Vagina (tissue), 2 donors: Measurements from ENCODE around the gene GATA6. TPM values are rescaled to one million over a fixed set of nuclear protein-coding genes. Genes with fewer than 3 reads are reported as not detected.
"Not testable (repeated sequence)": the region's sequence is repeated elsewhere in the genome, so short reads cannot be mapped to it uniquely, and the experiment has no call there.

Experiments
- DNase-seq, 2 donors: peaks; one replicate each; pipeline ENCODE4 v3.0.0-alpha.2; 2017; ENCODE audit errors: extremely low spot score in 2 of 2
- H3K27ac ChIP-seq: fragments of 200-600 bp; sonication (generic); one replicate; pipeline ENCODE4 v1.5.1; 2019
- H3K27me3 ChIP-seq: fragments of 200-600 bp; sonication (generic); one replicate; pipeline ENCODE4 v1.5.1; 2019
- H3K36me3 ChIP-seq, 2 donors: fragments of 200-600 bp; sonication (generic); one replicate each; pipeline ENCODE4 v1.5.1; 2017 to 2019
- H3K4me1 ChIP-seq: fragments of 200-600 bp; sonication (generic); one replicate; pipeline ENCODE4 v1.5.1; 2019
- H3K4me3 ChIP-seq, 2 donors: fragments of 200-600 bp; sonication (generic); 1 replicate in 1 of 2; 2 replicates in 1 of 2; pipeline ENCODE4 v1.5.1; 2016 to 2019
- H3K9me3 ChIP-seq: fragments of 200-600 bp; sonication (generic); one replicate; pipeline ENCODE4 v1.5.1; 2019
- POLR2A ChIP-seq, 2 donors: fragments of 450-650 bp; IDR thresholded peaks; one replicate each; pipeline ENCODE4 v1.6.1; 2017; ENCODE audit warnings: antibody characterized with exemption in 2 of 2, mild to moderate bottlenecking in 2 of 2, moderate library complexity in 2 of 2
- POLR2AphosphoS5 ChIP-seq, 2 donors: sonication (generic); formaldehyde crosslinking; IDR thresholded peaks; one replicate each; pipeline ENCODE4 v1.9.0; 2017; ENCODE audit warnings: antibody characterized with exemption in 2 of 2, mild to moderate bottlenecking in 2 of 2, low read depth in 1 of 2; ENCODE audit not compliant: insufficient read depth in 1 of 2
- intact Hi-C: fragments of 100-400 bp; cut with DNase I; formaldehyde crosslinking; loops from one replicate; pipeline ENCODE4 v1.15.1; 2023
- total RNA-seq: library from RNA; depleted of rRNA; stranded (reverse); fragments of >200 nt; gene quantifications from one replicate; pipeline ENCODE4 v1.2.3, GENCODE V29; 2016
- TF ChIP-seq, protein P1 (sequence below), 3 experiments: fragments of 450-650 bp in 2 of 3; fragments of 200-600 bp in 1 of 3; sonication (generic) in 1 of 3; IDR thresholded peaks; one replicate each; pipeline ENCODE4 v1.5.1; 2017 to 2019; ENCODE audit warnings: antibody characterized with exemption in 3 of 3, mild to moderate bottlenecking in 2 of 3, moderate library complexity in 2 of 3

The GATA6 gene
- total RNA-seq, 1 donor from 2014 or later = 9.8 TPM

DNA sequence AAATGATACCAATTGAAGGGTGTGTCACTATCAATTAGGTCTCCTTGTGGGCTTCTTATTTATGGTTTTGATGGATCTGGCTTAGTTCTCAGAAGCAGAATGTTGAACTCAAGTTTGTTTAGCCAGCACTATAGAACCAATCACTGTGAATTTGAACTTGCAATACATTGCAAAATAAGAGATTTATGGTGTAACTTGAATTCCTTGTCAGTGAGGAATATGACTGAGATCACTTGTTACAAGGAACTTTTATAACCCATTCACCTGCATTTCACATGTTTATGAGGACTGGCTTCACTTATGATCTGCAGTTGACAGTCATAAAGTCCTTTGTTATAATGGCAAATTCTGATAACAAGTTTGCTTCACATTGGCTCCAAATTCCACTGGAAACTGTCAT is 9.8 kb downstream of the GATA6 start:
- DNase-seq = no peak
- H3K27me3 ChIP-seq = no peaks in the 10 kb centered on the region
- no peaks in the 10 kb centered on the region for H3K36me3 ChIP-seq
- no peak overlapping the region for H3K27ac ChIP-seq
- H3K9me3 ChIP-seq = no peaks in the 10 kb centered on the region
- intact Hi-C loops = loop anchor here (10.0 kb wide), 1 partner anchor 286 kb away; no protein-coding TSS in a partner anchor
- no peak for TF ChIP-seq POLR2AphosphoS5 (IDR thresholded peaks at IDR 0.05; ENCODE audit: insufficient read depth in 1 of 2, low read depth in 1 of 2)
- TF ChIP-seq, protein P1, sequence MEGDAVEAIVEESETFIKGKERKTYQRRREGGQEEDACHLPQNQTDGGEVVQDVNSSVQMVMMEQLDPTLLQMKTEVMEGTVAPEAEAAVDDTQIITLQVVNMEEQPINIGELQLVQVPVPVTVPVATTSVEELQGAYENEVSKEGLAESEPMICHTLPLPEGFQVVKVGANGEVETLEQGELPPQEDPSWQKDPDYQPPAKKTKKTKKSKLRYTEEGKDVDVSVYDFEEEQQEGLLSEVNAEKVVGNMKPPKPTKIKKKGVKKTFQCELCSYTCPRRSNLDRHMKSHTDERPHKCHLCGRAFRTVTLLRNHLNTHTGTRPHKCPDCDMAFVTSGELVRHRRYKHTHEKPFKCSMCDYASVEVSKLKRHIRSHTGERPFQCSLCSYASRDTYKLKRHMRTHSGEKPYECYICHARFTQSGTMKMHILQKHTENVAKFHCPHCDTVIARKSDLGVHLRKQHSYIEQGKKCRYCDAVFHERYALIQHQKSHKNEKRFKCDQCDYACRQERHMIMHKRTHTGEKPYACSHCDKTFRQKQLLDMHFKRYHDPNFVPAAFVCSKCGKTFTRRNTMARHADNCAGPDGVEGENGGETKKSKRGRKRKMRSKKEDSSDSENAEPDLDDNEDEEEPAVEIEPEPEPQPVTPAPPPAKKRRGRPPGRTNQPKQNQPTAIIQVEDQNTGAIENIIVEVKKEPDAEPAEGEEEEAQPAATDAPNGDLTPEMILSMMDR (IDR thresholded peaks at IDR 0.05) = no peak
- TF ChIP-seq POLR2A (IDR thresholded peaks at IDR 0.05) = no peak
- no peaks in the 10 kb centered on the region for H3K4me1 ChIP-seq
- H3K4me3 ChIP-seq = no peak overlapping the region

DNA sequence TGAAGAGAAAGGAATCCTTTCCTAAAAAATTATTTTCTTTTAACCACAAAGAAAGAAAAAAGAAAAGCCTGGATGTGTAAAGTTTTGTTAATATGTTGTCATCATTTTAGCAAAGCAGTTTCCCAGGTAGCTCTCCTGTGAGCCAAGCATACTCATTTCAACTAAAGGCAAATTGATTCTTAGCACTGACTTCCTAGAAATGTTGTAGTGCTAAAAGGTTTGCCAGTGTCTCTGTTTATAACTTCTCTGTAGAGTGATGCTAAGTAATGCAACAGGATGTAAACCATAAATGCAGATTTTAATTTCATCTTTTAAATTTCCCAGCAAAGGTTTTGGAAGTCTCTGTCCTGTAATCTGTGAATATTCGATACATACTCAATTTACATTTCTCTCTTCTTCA is 10.2 kb downstream of the GATA6 start:
- H3K4me3 ChIP-seq = no peak overlapping the region
- no peak for DNase-seq
- H3K27me3 ChIP-seq = no peaks in the 10 kb centered on the region
- intact Hi-C loops = loop anchor here (10.0 kb wide), 2 partner anchors 285 to 1095 kb away; no protein-coding TSS in a partner anchor
- TF ChIP-seq POLR2AphosphoS5 (IDR thresholded peaks at IDR 0.05; ENCODE audit: insufficient read depth in 1 of 2, low read depth in 1 of 2) (no peak), POLR2A (IDR thresholded peaks at IDR 0.05) (no peak)
- H3K4me1 ChIP-seq = no peaks in the 10 kb centered on the region
- no peaks in the 10 kb centered on the region for H3K36me3 ChIP-seq
- no peaks in the 10 kb centered on the region for H3K9me3 ChIP-seq
- no peak overlapping the region for H3K27ac ChIP-seq

DNA sequence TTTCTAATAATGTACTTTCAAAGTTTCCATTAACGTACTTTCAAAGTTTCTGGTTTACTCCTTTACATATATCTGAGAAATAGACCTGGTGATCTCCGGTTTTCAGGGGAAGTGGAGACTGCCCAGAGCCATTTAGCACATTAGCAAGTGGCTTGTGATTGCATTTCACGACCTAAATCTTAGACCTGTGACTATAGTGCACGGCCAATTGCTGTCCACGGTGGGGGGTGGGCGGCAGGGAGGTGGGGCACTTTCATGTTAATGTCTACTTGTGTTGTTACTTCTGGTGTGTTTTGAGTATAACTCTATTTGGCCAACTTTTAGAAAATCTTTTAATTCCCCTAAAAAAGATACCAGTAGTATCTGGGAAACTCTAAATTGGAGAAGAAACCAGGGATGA is 11.3 kb downstream of the GATA6 start:
- no peak for TF ChIP-seq POLR2A (IDR thresholded peaks at IDR 0.05)
- TF ChIP-seq, protein P1 (IDR thresholded peaks at IDR 0.05) = no peak
- no peak for TF ChIP-seq POLR2AphosphoS5 (IDR thresholded peaks at IDR 0.05; ENCODE audit: insufficient read depth in 1 of 2, low read depth in 1 of 2)
- Histone ChIP-seq H3K27me3 (no peaks in the 10 kb centered on the region), H3K9me3 (no peaks in the 10 kb centered on the region), H3K27ac (no peak overlapping the region), H3K4me3 (no peak overlapping the region), H3K36me3 (no peaks in the 10 kb centered on the region), H3K4me1 (no peaks in the 10 kb centered on the region)
- intact Hi-C loops = loop anchor here (10.0 kb wide), 1 partner anchor 1094 kb away; no protein-coding TSS in a partner anchor
- no peak for DNase-seq

DNA sequence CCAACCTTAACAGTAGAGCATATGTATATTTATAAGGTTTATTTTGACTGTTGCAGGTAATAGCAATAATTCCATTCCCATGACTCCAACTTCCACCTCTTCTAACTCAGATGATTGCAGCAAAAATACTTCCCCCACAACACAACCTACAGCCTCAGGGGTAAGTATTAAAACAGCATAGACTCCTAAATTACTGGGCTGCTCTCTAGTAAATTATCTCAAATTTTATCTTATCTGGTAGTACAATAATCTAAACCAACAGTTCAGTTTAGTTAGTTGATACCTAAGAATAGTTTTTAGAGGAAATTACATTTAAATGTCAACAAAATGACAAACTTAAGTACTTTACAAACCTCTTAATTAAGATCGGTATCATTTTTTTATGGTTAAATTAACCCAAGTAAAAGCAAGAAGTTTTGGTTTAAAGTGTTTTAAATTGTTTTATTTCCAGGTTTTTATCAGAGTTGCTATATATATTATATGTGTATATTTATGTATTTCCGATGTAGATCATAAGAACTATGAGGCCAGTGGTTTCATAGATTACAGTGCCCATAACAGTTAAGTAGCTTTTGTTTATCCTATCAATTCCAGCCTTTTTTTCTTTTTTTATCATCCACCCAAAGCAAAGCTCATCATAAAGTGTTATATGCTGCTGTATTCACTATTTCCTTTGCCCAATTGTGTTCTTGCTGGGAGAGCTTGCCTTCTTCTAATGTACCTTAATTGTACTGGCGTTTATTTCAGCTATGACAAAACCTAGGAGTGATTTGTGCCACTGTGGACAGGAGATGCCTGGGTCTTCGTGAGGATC is 13.7 kb downstream of the GATA6 start:
- intact Hi-C loops = loop anchor here (10.0 kb wide), 1 partner anchor 1092 kb away; no protein-coding TSS in a partner anchor
- TF ChIP-seq, protein P1 (IDR thresholded peaks at IDR 0.05) = no peak
- TF ChIP-seq POLR2AphosphoS5 (IDR thresholded peaks at IDR 0.05; ENCODE audit: insufficient read depth in 1 of 2, low read depth in 1 of 2) (no peak), POLR2A (IDR thresholded peaks at IDR 0.05) (no peak)
- no peaks in the 10 kb centered on the region for H3K9me3 ChIP-seq
- H3K36me3 ChIP-seq = no peaks in the 10 kb centered on the region
- DNase-seq = no peak
- H3K27me3 ChIP-seq = no peaks in the 10 kb centered on the region
- H3K4me3 ChIP-seq = no peak overlapping the region
- no peaks in the 10 kb centered on the region for H3K4me1 ChIP-seq
- H3K27ac ChIP-seq = no peak overlapping the region

DNA sequence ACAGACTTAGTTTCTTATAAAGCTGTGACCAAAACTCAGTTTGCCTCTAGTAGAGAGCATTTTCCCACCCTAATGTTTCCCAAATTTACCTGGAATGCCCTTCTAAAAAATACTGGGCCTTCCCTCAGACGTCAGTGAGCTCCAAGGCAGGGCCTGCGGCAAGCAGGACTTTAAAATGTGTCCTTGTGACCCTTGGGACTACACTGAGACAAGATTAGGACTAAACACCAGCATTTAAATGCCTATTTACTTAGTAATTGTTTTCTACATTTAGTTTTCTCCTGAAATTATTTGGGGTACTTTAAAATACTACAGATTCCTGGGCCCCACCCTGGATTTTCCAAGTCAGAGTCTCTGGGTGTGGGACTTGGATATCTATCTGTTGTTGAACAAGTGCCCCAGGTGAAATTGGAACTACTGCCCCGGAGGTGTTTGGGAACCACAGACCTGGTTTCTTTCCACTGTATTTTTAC is 14.3 kb downstream of the GATA6 start:
- intact Hi-C loops = loop anchor here (10.0 kb wide), 1 partner anchor 1091 kb away; no protein-coding TSS in a partner anchor
- DNase-seq = no peak
- no peaks in the 10 kb centered on the region for H3K4me1 ChIP-seq
- H3K27me3 ChIP-seq = no peaks in the 10 kb centered on the region
- H3K27ac ChIP-seq = no peak overlapping the region
- H3K36me3 ChIP-seq = no peaks in the 10 kb centered on the region
- no peaks in the 10 kb centered on the region for H3K9me3 ChIP-seq
- TF ChIP-seq POLR2AphosphoS5 (IDR thresholded peaks at IDR 0.05; ENCODE audit: insufficient read depth in 1 of 2, low read depth in 1 of 2) = no peak
- TF ChIP-seq POLR2A (IDR thresholded peaks at IDR 0.05) = no peak
- TF ChIP-seq, protein P1 (IDR thresholded peaks at IDR 0.05) = no peak
- H3K4me3 ChIP-seq = no peak overlapping the region

DNA sequence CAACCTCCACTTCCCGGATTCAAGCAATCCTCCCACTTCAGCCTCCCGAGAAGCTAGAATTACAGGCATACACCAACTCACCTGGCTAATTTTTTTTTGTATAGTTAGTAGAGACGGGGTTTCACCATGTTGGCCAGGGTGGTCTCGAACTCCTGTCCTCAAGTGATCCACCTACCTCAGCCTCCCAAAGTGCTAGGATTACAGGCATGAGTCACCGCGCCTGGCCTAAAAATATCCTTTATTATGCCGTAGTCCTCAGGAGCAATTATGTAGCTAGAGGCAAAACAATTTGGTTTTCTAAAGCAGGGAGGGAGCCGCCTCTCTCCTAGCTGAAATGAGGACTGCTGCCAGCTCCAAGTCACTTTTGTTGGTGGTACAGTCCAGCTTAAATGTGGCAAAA is 15.2 kb downstream of the GATA6 start:
- not testable (repeated sequence) for H3K4me3 ChIP-seq, H3K27ac ChIP-seq, DNase-seq, H3K27me3 ChIP-seq, H3K36me3 ChIP-seq, H3K9me3 ChIP-seq, H3K4me1 ChIP-seq
- intact Hi-C loops = loop anchor here (10.0 kb wide), 1 partner anchor 1090 kb away; no protein-coding TSS in a partner anchor
